Glutamatergic neuron (in vitro differentiated cells): Measurements from ENCODE around the gene CREB3. TPM values are rescaled to one million over a fixed set of nuclear protein-coding genes. Genes with fewer than 3 reads are reported as not detected.

Experiments
- DNase-seq: peaks from one replicate; pipeline ENCODE4 v3.0.0; 2022
- H3K27ac Mint-ChIP-seq: one replicate; pipeline ENCODE4 v1.8.0; 2020; ENCODE audit warnings: mild to moderate bottlenecking, mixed read lengths, inconsistent platforms; ENCODE audit not compliant: unreplicated experiment
- H3K27me3 Mint-ChIP-seq: one replicate; pipeline ENCODE4 v1.8.0; 2020; ENCODE audit warnings: mild to moderate bottlenecking, moderate library complexity, mixed read lengths, inconsistent platforms; ENCODE audit not compliant: unreplicated experiment
- H3K36me3 Mint-ChIP-seq: one replicate; pipeline ENCODE4 v1.8.0; 2020; ENCODE audit warnings: mild to moderate bottlenecking, mixed read lengths, inconsistent platforms; ENCODE audit not compliant: unreplicated experiment
- H3K4me1 Mint-ChIP-seq: one replicate; pipeline ENCODE4 v1.8.0; 2020; ENCODE audit warnings: mild to moderate bottlenecking, low read depth, mixed read lengths, inconsistent platforms; ENCODE audit not compliant: unreplicated experiment
- H3K4me3 Mint-ChIP-seq: one replicate; pipeline ENCODE4 v1.8.0; 2020; ENCODE audit warnings: mild to moderate bottlenecking, mixed read lengths, inconsistent platforms; ENCODE audit not compliant: unreplicated experiment
- H3K9me3 Mint-ChIP-seq: one replicate; pipeline ENCODE4 v1.8.0; 2020; ENCODE audit warnings: mild to moderate bottlenecking, moderate library complexity, mixed read lengths, inconsistent platforms; ENCODE audit not compliant: unreplicated experiment
- CTCF ChIP-seq: fragments of 200-600 bp; sonication (generic); IDR thresholded peaks from one replicate; pipeline ENCODE4 v1.5.0; 2021; ENCODE audit not compliant: partially characterized antibody, unreplicated experiment
- total RNA-seq: library from RNA; stranded (reverse); fragmentation: NEBNext Ultra II Directional; extraction: Animal tissue kit (Norgen Biotek cat#: 25700); gene quantifications from one replicate; pipeline ENCODE4 v1.2.1, GENCODE V29; 2021; ENCODE audit not compliant: unreplicated experiment

CREB3 gene
- total RNA-seq, 1 donor from 2014 or later, result 32.0 TPM

DNA sequence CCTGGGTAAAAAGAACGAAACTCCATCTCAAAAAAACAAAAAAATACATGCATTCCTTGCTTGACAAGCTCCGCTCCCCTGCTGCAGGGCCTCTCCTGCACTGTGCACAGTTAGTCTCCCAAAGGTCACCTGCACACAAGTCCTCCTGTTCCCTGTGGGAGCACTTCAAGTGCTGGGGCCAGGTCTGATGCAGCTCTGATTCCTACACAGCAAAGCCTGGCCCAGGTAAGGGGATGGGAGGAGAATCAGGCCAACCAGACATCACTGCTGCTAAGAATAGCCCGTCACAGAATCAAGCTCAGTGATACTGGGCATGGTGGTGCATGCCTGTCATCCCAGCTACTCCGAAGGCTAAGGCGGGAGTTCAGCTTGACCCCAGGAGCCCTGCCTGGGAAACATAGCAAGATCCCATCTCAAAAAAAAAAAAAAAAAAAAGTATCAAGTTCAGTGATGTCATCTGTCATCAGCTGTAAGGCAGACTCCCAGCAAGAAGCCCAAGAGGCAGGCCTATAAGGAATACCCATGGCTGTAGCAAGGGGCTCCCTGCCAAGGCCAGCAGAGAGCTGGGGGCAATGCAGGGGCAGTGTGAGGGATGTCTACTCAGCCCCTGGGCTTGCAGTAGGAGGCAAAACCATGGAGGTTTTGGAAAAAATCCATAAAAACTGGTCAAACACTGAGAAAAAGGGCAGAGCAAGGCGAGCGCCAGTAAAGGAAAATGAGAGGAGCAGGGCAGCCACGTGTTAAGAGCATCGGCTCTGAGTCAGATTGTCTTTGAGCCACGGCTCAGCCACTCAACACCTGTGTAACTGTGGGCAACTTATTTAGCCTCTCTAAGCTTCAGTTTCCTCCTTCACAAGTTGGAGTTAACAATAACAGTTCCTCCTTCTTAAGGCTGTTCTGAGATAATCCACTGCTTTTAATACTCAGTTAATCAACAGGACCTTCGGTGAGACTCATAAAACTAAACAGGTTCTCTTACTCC lies 46.0 kb upstream of the CREB3 start:
- Mint-ChIP-seq H3K4me1 (peaks cover 29% of the 10 kb centered on the region), H3K4me3 (peak overlapping the region; percentile 12), H3K27ac (no peak overlapping the region), H3K36me3 (no peaks in the 10 kb centered on the region), H3K9me3 (peaks cover 11% of the 10 kb centered on the region), H3K27me3 (peaks cover 13% of the 10 kb centered on the region)
- DNase-seq, result no peak
- no peak for TF ChIP-seq CTCF

- Mint-ChIP-seq H3K36me3 (no peaks in the 10 kb centered on the region), H3K9me3 (peaks cover 14% of the 10 kb centered on the region), H3K4me1 (peaks cover 32% of the 10 kb centered on the region), H3K27me3 (peaks cover 12% of the 10 kb centered on the region), H3K27ac (no peak overlapping the region), H3K4me3 (peak overlapping the region; percentile 23)
- TF ChIP-seq CTCF, result no peak
- no peak for DNase-seq
Measured at GRCh38 chr9:35687306-35687705, 45.2 kb upstream of the CREB3 start.

- Mint-ChIP-seq H3K27me3 (peaks cover 11% of the 10 kb centered on the region), H3K4me1 (peaks cover 31% of the 10 kb centered on the region), H3K27ac (no peak overlapping the region), H3K36me3 (no peaks in the 10 kb centered on the region), H3K9me3 (peaks cover 14% of the 10 kb centered on the region), H3K4me3 (peak overlapping the region; percentile 71)
- no peak for TF ChIP-seq CTCF
- no peak for DNase-seq
Measured at GRCh38 chr9:35687972-35688557, 44.4 kb upstream of the CREB3 start.

DNA sequence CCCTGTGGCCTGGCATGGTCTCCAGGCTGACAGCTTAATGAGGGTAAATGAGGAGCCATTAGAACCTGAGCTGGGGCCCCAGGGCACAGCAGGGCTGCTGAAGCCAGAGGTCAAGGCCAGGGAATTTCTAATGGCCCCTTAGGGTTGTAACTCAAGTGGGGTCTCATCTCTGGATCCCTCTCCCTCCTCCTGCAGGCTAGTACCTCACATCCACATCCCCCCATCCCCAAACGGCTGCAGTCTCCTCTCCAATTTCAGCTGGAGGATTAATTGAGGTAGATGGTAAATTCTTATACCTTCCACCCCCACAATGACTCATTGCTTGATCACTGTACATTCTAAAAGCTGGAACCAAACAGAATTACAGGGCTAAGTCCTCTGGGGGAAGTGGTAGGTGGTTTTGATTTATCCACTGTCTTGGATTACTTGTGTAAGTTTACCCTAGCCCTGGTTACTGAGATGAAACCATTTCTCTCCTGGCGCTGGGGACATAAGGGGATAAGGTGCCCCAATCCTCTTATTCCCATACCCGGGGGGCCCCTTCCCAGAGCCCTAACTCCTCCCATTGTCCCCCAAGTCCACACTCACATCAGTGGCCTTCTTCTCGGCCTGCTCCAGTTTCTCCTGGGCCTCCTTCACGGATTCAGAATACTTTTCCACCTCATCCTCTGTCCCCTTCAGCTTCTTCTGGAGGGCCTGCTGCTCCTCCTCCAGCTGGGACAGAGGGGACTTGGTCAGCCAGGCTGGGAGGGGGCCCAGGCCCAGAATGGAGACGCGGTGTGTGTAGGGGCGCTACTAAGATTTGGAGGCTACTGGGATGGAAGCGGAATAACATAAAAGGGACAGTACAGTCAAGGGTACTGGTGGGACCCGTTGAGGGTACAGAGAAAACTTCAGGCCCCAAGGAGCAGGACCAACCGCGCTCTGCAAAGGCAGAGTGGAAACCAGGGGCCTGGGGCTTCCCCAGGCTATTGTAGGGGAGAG lies 43.6 kb upstream of the CREB3 start:
- Mint-ChIP-seq H3K36me3 (no peaks in the 10 kb centered on the region), H3K27ac (peak overlapping the region; percentile 78), H3K4me3 (peak overlapping the region; percentile 92), H3K9me3 (peaks cover 12% of the 10 kb centered on the region), H3K4me1 (peaks cover 30% of the 10 kb centered on the region), H3K27me3 (peaks cover 6% of the 10 kb centered on the region)
- no peak for TF ChIP-seq CTCF
- no peak for DNase-seq
